K562 (cell line): ENCODE measurements around the gene ZNF462. TPM values are rescaled to one million over a fixed set of nuclear protein-coding genes. Genes with fewer than 3 reads are reported as not detected.

Experiments
- ATAC-seq: fragments of 200-7000 bp; cut with Tn5 transposase; 3 replicates; pipeline ENCODE4 v1.9.1; 2020; ENCODE audit warnings: moderate library complexity
- BruUV-seq: library from RNA; stranded (reverse); fragments of 400-500 nt; replicated peaks from 2 replicates; lab custom pipeline; 2021; lab: Mats Ljungman, UMichigan
- CTCF ChIA-PET: fragments of 300-600 bp; formaldehyde crosslinking; extraction: SDS; loops from one replicate; lab custom pipeline; 2021; ENCODE audit warnings: low intra/inter-chr PET ratio; lab: Yijun Ruan, JAX
- POLR2A ChIA-PET: fragments of 300-600, 350-650 bp; sonication (Branson Sonifier 250); formaldehyde crosslinking; extraction: SDS; loops from one replicate; lab custom pipeline; 2021; ENCODE audit warnings: antibody characterized with exemption, inconsistent platforms; lab: Yijun Ruan, JAX
- DNase-seq, 4 experiments: peaks; one replicate each; pipeline versions ENCODE4 v3.0.0 to v3.0.0-alpha.2; 2011 to 2018; ENCODE audit warnings: low spot score in 3 of 4, mixed read lengths in 3 of 4; ENCODE audit errors: extremely low read depth in 1 of 4
- FAIRE-seq: peaks from 2 replicates; lab custom pipeline; 2011; peaks lifted over from hg19 to GRCh38; lab: Jason Lieb, UNC
- H2AFZ ChIP-seq: 2 replicates; pipeline ENCODE4 v1.6.0; 2011; ENCODE audit warnings: low read depth, low read length, control low read depth, inconsistent platforms
- H3K27ac ChIP-seq: fragments of 200-600 bp; 3 replicates; pipeline ENCODE4 v1.8.0; 2011; ENCODE audit warnings: low read depth, mild to moderate bottlenecking, control low read depth, inconsistent platforms, low read length, moderate library complexity, mixed read lengths; ENCODE audit errors: extremely low read depth
- H3K27me3 ChIP-seq, 2 experiments: fragments of 300-600 bp in 1 of 2; 2 replicates in 1 of 2; 3 replicates in 1 of 2; pipeline versions ENCODE4 v1.6.0 to v1.8.0; 2011; ENCODE audit warnings: inconsistent platforms in 2 of 2, low read length in 2 of 2, mild to moderate bottlenecking in 1 of 2, mixed read lengths in 1 of 2, moderate library complexity in 1 of 2; ENCODE audit not compliant: control insufficient read depth in 2 of 2, insufficient read depth in 2 of 2
- H3K36me3 ChIP-seq: fragments of 300-600 bp; 3 replicates; pipeline ENCODE4 v1.8.0; 2011; ENCODE audit warnings: mild to moderate bottlenecking, low read length, inconsistent platforms; ENCODE audit not compliant: control insufficient read depth, insufficient read depth
- H3K4me1 ChIP-seq, 2 experiments: fragments of 200-600 bp in 1 of 2; replicated peaks in 1 of 2; 2 replicates in 1 of 2; 3 replicates in 1 of 2; pipeline versions ENCODE4 v1.5.1 to v1.8.0; 2011; ENCODE audit warnings: inconsistent platforms in 2 of 2, low read length in 2 of 2, mild to moderate bottlenecking in 1 of 2, mixed read lengths in 1 of 2, moderate library complexity in 1 of 2; ENCODE audit not compliant: control insufficient read depth in 2 of 2, insufficient read depth in 2 of 2
- H3K4me2 ChIP-seq: 2 replicates; pipeline ENCODE4 v1.6.1; 2011; ENCODE audit warnings: low read length, control low read depth, inconsistent platforms, mixed read lengths; ENCODE audit not compliant: insufficient read depth
- H3K4me3 ChIP-seq: fragments of 200-600 bp; sonication (generic), shearing (Covaris generic); 2 replicates; pipeline ENCODE4 v1.5.1; 2016; ENCODE audit warnings: control low read depth, inconsistent platforms
- H3K79me2 ChIP-seq: fragments of 200-600 bp; 3 replicates; pipeline ENCODE4 v1.8.0; 2011; ENCODE audit warnings: low read length, inconsistent platforms; ENCODE audit not compliant: control insufficient read depth, insufficient read depth
- H3K9ac ChIP-seq, 2 experiments: 2 replicates each; pipeline versions ENCODE4 v1.6.0 to v1.6.1; 2011; ENCODE audit warnings: low read depth in 2 of 2, low read length in 2 of 2, control low read depth in 1 of 2, inconsistent platforms in 1 of 2, mild to moderate bottlenecking in 1 of 2, mixed read lengths in 1 of 2; ENCODE audit not compliant: insufficient read depth in 1 of 2
- H3K9me1 ChIP-seq: one replicate; pipeline ENCODE4 v1.6.0; 2011; ENCODE audit warnings: inconsistent platforms, mild to moderate bottlenecking, low read length, moderate library complexity; ENCODE audit not compliant: control insufficient read depth, insufficient read depth
- H3K9me3 ChIP-seq: replicated peaks from 2 replicates; pipeline ENCODE4 v1.5.1; 2011; ENCODE audit warnings: low read depth, low read length, inconsistent platforms; ENCODE audit not compliant: control insufficient read depth, insufficient read depth
- H4K20me1 ChIP-seq: replicated peaks from 2 replicates; pipeline ENCODE4 v1.6.1; 2011; ENCODE audit warnings: low read length, inconsistent platforms, mixed read lengths; ENCODE audit not compliant: control insufficient read depth, insufficient read depth
- ARID1B ChIP-seq: fragments of 450-650 bp; IDR thresholded peaks from 2 replicates; pipeline ENCODE4 v1.6.1; 2016; ENCODE audit warnings: antibody characterized with exemption, mild to moderate bottlenecking, inconsistent platforms
- DLX4 ChIP-seq: fragments of 250-450 bp; sonication (Bioruptor Pico); IDR thresholded peaks from 2 replicates; pipeline ENCODE4 v1.6.1; 2021; ENCODE audit warnings: mild to moderate bottlenecking
- MEF2D ChIP-seq: conservative IDR thresholded peaks from 2 replicates; pipeline ENCODE4 v1.6.1; 2016; ENCODE audit warnings: low read depth, missing genetic modification characterization, missing compliant biosample characterization
- STAG1 ChIP-seq: sonication (generic); formaldehyde crosslinking; IDR thresholded peaks from 2 replicates; pipeline ENCODE4 v1.5.0; 2020; ENCODE audit warnings: missing genetic modification reagents, borderline replicate concordance
- ZC3H11A ChIP-seq: IDR thresholded peaks from 2 replicates; pipeline ENCODE4 v1.6.1; 2012; ENCODE audit warnings: low read depth, low read length, improper control_type of control experiment
- ZSCAN29 ChIP-seq: fragments of 450-650 bp; IDR thresholded peaks from 2 replicates; pipeline ENCODE4 v1.6.1; 2017
- WGBS: fragments of 100-300 bp; shearing (Covaris generic); methylation state at CpG from one replicate; pipeline ENCODE4 v1.1.6; 2016; ENCODE audit warnings: low coverage, mixed read lengths; ENCODE audit not compliant: insufficient coverage; ENCODE audit errors: missing lambda C conversion rate; 5-methylcytosine and 5-hydroxymethylcytosine counted together
- in situ Hi-C: fragments of 300-500 bp; cut with MboI; formaldehyde crosslinking; loops from 4 replicates; pipeline ENCODE4 v1.15.0; 2018; ENCODE audit warnings: inconsistent platforms, mixed read lengths
- intact Hi-C: fragments of 100-400 bp; cut with micrococcal nuclease; formaldehyde crosslinking; loops from 2 replicates; pipeline ENCODE4 v1.14.2; 2022
- polyA plus RNA-seq, 8 experiments: library from polyadenylated mRNA; depleted of rRNA in 4 of 8; stranded (reverse) in 5 of 8; unstranded in 3 of 8; fragments of >200 nt; fragmentation: Nextera tagmentation in 2 of 8; fragmentation: Illumina TruSeq in 1 of 8; extraction: Ambion mirVana in 2 of 8; extraction: Trizol in 1 of 8; gene quantifications; 2 replicates each; pipeline versions ENCODE4 v1.2.1 to v1.2.3, GENCODE V29; 2011 to 2014; ENCODE audit warnings: inconsistent platforms in 1 of 8, missing spikeins in 1 of 8
- total RNA-seq, 7 experiments: library from RNA; depleted of rRNA in 6 of 7; stranded (reverse); fragments of >200 nt in 6 of 7; fragmentation: Illumina TruSeq in 2 of 7; extraction: Trizol in 2 of 7; gene quantifications; 2 replicates each; pipeline versions ENCODE4 v1.2.1 to v1.2.3, GENCODE V29; 2011 to 2021; ENCODE audit warnings: low replicate concordance in 1 of 7
- TF ChIP-seq, protein P1 (sequence below): fragments of 200-600 bp; sonication (generic); IDR thresholded peaks from one replicate; pipeline ENCODE4 v1.6.1; 2012; ENCODE audit warnings: mild to moderate bottlenecking, low read depth, low read length, inconsistent platforms
- TF ChIP-seq, protein P2 (sequence below), 2 experiments: fragments of 450-650 bp in 1 of 2; IDR thresholded peaks; 2 replicates each; pipeline ENCODE4 v1.6.1; 2011 to 2017; ENCODE audit warnings: low read depth in 2 of 2, antibody characterized with exemption in 1 of 2, borderline replicate concordance in 1 of 2, low read length in 1 of 2, mild to moderate bottlenecking in 1 of 2, mixed read lengths in 1 of 2; ENCODE audit not compliant: control insufficient read depth in 1 of 2

Gene ZNF462
- total and polyA plus RNA-seq, 9 of the 15 experiments (the other 6 are each of a cell fraction or from before 2014, with no cell fraction given): 0.20 TPM; not detected in 8

- BruUV-seq: no TSS peak
- FAIRE-seq (no peak), DNase-seq (no peak), ATAC-seq (no peak)
- CTCF ChIA-PET: no interaction called here
- intact Hi-C loops: no loop called here
- Histone ChIP-seq H3K27ac (no peak overlapping the region), H4K20me1 (no peaks in the 10 kb centered on the region), H2AFZ (no peak overlapping the region), H3K36me3 (no peaks in the 10 kb centered on the region), H3K27me3 (no peaks in the 10 kb centered on the region), H3K9me1 (no peaks in the 10 kb centered on the region), H3K9ac (no peak overlapping the region), H3K4me3 (no peak overlapping the region), H3K9me3 (peaks cover 5% of the 10 kb centered on the region; the same call in 1 of the 2 replicates), H3K4me1 (no peaks in the 10 kb centered on the region), H3K4me2 (no peak overlapping the region), H3K79me2 (no peaks in the 10 kb centered on the region)
- WGBS: 3% methylated on average over 3 of the region's 3 CpGs
- in situ Hi-C loops: no loop called here
- POLR2A ChIA-PET: no interaction called here
- TF ChIP-seq ARID1B (no peak), DLX4 (CRISPR knock-in tag) (no peak), STAG1 (no peak), ZC3H11A (no peak), MEF2D (no peak), ZSCAN29 (no peak)
- TF ChIP-seq, protein P1, sequence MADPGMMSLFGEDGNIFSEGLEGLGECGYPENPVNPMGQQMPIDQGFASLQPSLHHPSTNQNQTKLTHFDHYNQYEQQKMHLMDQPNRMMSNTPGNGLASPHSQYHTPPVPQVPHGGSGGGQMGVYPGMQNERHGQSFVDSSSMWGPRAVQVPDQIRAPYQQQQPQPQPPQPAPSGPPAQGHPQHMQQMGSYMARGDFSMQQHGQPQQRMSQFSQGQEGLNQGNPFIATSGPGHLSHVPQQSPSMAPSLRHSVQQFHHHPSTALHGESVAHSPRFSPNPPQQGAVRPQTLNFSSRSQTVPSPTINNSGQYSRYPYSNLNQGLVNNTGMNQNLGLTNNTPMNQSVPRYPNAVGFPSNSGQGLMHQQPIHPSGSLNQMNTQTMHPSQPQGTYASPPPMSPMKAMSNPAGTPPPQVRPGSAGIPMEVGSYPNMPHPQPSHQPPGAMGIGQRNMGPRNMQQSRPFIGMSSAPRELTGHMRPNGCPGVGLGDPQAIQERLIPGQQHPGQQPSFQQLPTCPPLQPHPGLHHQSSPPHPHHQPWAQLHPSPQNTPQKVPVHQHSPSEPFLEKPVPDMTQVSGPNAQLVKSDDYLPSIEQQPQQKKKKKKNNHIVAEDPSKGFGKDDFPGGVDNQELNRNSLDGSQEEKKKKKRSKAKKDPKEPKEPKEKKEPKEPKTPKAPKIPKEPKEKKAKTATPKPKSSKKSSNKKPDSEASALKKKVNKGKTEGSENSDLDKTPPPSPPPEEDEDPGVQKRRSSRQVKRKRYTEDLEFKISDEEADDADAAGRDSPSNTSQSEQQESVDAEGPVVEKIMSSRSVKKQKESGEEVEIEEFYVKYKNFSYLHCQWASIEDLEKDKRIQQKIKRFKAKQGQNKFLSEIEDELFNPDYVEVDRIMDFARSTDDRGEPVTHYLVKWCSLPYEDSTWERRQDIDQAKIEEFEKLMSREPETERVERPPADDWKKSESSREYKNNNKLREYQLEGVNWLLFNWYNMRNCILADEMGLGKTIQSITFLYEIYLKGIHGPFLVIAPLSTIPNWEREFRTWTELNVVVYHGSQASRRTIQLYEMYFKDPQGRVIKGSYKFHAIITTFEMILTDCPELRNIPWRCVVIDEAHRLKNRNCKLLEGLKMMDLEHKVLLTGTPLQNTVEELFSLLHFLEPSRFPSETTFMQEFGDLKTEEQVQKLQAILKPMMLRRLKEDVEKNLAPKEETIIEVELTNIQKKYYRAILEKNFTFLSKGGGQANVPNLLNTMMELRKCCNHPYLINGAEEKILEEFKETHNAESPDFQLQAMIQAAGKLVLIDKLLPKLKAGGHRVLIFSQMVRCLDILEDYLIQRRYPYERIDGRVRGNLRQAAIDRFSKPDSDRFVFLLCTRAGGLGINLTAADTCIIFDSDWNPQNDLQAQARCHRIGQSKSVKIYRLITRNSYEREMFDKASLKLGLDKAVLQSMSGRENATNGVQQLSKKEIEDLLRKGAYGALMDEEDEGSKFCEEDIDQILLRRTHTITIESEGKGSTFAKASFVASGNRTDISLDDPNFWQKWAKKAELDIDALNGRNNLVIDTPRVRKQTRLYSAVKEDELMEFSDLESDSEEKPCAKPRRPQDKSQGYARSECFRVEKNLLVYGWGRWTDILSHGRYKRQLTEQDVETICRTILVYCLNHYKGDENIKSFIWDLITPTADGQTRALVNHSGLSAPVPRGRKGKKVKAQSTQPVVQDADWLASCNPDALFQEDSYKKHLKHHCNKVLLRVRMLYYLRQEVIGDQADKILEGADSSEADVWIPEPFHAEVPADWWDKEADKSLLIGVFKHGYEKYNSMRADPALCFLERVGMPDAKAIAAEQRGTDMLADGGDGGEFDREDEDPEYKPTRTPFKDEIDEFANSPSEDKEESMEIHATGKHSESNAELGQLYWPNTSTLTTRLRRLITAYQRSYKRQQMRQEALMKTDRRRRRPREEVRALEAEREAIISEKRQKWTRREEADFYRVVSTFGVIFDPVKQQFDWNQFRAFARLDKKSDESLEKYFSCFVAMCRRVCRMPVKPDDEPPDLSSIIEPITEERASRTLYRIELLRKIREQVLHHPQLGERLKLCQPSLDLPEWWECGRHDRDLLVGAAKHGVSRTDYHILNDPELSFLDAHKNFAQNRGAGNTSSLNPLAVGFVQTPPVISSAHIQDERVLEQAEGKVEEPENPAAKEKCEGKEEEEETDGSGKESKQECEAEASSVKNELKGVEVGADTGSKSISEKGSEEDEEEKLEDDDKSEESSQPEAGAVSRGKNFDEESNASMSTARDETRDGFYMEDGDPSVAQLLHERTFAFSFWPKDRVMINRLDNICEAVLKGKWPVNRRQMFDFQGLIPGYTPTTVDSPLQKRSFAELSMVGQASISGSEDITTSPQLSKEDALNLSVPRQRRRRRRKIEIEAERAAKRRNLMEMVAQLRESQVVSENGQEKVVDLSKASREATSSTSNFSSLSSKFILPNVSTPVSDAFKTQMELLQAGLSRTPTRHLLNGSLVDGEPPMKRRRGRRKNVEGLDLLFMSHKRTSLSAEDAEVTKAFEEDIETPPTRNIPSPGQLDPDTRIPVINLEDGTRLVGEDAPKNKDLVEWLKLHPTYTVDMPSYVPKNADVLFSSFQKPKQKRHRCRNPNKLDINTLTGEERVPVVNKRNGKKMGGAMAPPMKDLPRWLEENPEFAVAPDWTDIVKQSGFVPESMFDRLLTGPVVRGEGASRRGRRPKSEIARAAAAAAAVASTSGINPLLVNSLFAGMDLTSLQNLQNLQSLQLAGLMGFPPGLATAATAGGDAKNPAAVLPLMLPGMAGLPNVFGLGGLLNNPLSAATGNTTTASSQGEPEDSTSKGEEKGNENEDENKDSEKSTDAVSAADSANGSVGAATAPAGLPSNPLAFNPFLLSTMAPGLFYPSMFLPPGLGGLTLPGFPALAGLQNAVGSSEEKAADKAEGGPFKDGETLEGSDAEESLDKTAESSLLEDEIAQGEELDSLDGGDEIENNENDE: no peak
- TF ChIP-seq, protein P2, sequence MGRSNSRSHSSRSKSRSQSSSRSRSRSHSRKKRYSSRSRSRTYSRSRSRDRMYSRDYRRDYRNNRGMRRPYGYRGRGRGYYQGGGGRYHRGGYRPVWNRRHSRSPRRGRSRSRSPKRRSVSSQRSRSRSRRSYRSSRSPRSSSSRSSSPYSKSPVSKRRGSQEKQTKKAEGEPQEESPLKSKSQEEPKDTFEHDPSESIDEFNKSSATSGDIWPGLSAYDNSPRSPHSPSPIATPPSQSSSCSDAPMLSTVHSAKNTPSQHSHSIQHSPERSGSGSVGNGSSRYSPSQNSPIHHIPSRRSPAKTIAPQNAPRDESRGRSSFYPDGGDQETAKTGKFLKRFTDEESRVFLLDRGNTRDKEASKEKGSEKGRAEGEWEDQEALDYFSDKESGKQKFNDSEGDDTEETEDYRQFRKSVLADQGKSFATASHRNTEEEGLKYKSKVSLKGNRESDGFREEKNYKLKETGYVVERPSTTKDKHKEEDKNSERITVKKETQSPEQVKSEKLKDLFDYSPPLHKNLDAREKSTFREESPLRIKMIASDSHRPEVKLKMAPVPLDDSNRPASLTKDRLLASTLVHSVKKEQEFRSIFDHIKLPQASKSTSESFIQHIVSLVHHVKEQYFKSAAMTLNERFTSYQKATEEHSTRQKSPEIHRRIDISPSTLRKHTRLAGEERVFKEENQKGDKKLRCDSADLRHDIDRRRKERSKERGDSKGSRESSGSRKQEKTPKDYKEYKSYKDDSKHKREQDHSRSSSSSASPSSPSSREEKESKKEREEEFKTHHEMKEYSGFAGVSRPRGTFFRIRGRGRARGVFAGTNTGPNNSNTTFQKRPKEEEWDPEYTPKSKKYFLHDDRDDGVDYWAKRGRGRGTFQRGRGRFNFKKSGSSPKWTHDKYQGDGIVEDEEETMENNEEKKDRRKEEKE (IDR thresholded peaks at IDR 0.05; ENCODE audit: borderline replicate concordance in 1 of 2, control insufficient read depth in 1 of 2, low read depth in 2 of 2, low read length in 1 of 2): no peak
Observed at GRCh38 chr9:107029146-107029545, 166.2 kb downstream of the ZNF462 start.
